GM18499 (cell line): ENCODE measurements around the gene OVOL3.
"Not testable (repeated sequence)": the region's sequence is repeated elsewhere in the genome, so short reads cannot be mapped to it uniquely, and the experiment has no call there.

ENCODE experiments used
- ATAC-seq: cut with Tn5 transposase; IDR thresholded peaks from one replicate; pipeline ENCODE4 v1.9.1; 2021; ENCODE audit warnings: moderate number of reproducible peaks; ENCODE audit not compliant: insufficient read depth, unreplicated experiment

The OVOL3 gene

DNA sequence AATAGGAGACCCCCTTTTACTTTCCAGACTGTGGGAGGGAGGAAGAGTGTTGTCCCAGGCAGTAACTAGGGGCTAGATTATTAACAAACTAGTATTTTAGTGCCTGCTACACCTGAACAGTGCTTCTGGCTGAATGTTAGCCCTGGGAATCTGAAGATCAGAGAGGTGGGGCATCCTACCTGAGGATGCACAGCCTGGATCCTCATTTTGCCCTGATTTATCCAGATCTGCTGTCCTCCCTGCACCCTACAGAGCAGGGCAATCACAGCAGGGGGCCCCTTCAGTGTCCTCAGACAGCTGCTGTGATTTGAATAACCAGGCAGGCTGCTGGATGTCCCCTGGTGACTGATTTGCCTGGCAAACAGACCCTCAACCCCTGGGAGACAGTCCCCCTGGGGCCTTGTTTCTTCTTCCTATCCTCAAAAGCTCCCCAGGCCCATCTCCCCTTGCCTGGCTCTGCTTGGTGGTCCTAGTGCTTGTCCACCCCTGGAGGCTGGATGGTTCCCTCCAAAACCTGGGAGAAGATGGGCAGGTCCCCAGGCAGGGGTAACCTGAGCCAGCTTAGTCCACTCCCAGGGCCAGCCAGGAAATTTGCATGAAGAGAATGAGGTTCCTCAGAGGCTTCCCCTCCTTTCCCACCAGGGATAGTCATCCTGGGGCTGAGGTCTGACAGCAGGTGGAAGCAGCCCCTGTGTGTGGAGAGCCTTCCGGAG, at the start of gene OVOL3:
TSS of gene OVOL3 (plus strand) at position 657 of the 713 bp plus-strand sequence. CDS start 60 bp downstream, outside the sequence.
- ATAC-seq, result no peak

DNA sequence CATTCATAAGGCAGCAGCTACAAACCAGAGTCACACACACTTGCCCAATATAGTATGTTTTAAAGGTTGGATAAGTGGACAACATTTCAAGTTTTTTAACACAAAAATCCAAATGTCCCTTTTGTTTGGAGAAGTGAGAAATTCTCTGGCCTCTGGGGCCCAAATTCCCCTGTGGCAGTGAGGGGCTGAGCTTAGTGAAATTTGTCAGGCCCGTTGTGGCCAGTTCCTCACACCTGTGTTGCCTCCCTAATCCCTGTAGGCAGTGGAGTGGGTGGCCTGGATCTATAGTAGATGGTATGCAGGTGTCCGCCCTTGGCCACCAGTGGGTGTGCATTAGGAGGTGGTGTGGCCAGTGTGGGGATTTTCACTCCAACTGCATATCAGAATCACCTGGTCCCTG, 49.6 kb upstream of the OVOL3 start:
- ATAC-seq, result no peak

DNA sequence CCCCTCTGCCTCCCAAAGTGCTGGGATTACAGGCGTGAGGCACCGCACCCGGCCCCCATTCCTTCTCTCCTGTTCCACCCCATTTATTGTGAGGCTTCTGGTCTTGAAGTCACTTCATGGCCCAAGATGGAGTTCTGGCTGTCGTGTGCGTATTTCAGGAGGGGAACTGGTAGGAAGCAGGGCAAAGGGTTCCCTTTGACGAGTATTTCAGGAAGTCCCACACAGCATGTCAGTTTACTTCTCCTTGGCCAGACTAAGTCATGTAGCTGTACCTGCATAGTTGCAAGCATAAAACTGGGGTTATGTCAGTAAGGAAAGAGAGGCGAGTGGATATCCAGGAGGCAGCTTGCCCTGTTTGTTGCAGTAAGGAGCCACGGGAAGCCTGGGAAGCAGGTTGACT, 46.1 kb upstream of the OVOL3 start:
- ATAC-seq, result no peak

DNA sequence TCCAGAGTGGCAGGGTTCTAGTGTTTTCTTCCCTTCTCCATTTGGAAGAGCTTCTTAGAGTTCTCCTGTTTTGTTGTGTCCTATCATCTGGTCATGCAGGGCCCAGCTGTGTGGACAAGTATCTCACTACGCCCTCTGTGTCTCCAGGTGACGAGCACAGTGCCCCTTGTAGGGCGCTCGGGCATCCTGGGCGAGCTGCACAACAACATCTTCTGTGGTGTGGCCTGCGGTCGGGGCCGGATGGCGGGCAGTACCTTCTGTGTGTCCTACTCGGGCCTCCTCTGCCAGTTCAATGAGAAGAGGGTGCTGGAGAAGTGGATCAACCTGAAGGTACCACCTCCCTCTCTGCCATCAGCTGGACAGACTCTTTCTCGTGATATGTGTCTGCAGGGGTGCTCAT, 43.3 kb upstream of the OVOL3 start:
- ATAC-seq, result no peak

DNA sequence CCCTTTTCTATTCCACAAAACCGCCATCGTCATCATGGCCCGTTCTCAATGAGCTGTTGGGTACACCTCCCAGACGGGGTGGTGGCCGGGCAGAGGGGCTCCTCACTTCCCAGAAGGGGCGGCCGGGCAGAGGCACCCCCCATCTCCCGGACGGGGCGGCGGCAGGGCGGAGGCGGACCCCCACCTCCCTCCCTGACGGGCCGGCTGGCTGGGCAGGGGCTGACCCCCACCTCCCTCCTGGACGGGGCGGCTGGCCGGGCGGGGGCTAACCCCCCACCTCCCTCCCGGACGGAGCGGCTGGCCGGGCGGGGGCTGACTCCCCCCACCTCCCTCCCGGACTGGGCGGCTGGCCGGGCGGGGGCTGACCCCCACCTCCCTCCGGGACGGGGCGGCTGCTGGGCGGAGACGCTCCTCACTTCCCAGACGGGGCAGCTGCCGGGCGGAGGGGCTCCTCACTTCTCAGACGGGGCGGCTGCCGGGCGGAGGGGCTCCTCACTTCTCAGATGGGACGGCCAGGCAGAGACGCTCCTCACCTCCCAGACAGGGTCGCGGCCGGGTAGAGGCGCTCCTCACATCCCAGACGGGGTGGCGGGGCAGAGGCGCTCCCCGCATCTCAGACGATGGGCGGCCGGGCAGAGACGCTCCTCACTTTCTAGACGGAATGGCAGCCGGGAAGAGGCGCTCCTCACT, 42.0 kb upstream of the OVOL3 start:
- ATAC-seq, result not testable (repeated sequence)

DNA sequence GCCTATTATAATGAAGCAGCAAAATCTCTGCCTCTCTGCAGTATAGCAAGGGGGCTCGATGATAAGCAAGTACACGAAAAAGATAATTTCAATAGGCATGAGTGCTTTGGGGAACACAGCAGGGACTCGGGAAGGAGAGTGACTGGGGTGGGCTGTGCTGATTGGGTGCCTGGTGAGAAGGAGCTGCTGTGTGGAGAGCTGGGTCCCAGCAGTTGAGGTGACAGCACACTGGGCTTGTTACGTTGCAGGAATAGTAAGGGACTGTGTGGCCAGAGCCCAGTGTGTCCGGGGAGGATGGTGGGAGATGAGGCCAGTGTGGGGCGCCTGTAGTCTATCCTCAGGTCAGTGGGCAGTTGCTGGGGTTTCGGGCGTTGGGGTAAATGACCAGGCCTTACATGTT, 38.9 kb upstream of the OVOL3 start:
- no peak for ATAC-seq

DNA sequence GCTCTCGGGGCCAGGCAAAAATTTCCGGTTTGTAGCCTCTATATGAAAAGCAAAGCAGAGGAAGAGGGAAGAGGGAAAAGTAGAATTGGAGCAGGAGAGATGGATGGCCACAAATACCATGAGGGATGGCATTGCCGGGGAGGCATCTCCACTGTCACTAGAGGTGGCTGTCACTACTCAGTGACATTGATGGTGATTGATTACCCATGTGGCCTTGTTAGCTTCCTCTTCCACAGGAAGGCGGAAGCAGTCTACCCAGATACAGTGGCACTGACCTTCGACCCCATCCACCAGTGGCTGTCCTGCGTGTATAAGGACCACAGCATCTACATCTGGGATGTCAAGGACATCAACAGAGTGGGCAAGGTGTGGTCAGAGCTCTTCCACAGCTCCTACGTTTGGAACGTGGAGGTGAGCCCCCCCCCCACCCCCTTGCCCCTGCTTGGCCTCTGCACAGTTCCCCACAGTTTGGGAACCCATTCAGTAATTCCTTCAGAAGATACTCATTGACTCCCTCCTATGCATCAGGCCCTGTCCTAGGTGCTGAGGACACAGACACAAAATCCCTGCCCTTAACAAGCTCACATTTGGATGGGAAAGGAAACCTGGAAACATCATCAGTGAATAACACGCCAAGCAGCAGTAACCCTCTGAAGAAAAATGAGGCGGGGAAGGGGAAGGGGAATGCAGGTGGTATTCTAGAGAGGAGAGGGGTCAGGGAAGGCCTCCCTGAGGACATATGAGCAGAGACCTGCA, 37.6 kb upstream of the OVOL3 start:
- ATAC-seq, result no peak

DNA sequence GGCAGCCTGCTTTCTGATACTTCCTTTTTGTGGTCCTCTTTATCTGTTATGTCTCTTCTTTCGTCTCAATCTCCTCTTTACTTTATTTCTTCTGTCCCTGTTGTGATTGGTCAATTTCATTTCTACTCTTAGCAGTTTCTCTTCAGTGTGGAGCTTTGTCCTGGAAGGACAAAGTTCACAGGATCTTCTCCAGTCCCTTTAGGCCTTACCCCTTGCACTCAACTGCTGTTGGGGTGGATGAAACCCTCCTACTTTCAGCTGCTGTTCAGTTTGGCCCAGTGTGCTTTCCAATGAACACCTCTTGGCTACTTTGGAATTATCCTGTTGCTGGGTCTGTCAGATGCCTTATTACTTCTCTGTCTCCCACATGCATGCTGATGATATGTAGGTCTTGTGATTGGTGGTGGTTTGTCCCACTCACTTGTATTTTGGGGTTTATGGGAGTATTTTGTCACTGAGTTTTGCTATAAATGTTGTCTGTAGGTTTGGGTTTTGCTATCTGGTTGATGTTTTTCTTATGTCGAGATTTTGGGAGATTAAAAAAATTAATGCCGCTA, 31.5 kb upstream of the OVOL3 start:
- ATAC-seq, result no peak

DNA sequence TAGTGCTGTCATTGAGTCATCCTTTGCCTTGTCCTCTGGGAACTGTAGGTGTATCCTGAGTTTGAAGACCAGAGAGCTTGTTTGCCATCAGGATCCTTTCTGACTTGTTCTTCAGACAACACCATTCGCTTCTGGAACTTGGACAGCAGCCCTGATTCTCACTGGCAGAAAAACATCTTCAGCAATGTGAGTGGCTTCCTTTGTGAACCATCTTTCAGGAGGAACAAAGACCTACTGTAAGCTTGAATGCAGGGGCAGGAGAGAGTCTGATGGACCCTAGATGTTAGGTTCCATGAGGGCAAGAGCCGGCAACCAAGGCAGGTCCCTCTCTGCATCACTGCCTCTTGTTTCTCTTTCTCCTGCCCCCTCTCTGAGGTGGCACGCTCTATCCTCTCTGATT, 29.6 kb upstream of the OVOL3 start:
- no peak for ATAC-seq

DNA sequence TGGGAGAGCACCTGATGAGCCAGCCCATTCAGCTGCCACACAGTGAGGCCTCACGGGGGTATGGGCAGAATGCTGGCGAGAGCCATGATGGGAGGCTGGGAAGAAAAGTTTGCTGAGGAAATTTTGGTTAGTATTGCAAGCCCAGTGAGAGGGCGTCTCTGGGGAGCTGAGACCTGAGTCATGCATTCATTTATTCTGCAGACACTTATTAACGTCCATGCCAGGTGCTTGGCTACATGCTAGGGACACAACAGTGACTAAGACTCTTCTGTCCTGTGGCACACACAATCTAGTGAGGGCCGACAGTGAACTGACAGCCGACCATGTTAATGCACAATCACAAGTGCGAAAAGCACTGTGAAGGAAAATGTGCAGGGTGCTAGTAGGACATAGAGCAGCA, 29.0 kb upstream of the OVOL3 start:
- ATAC-seq, result no peak

DNA sequence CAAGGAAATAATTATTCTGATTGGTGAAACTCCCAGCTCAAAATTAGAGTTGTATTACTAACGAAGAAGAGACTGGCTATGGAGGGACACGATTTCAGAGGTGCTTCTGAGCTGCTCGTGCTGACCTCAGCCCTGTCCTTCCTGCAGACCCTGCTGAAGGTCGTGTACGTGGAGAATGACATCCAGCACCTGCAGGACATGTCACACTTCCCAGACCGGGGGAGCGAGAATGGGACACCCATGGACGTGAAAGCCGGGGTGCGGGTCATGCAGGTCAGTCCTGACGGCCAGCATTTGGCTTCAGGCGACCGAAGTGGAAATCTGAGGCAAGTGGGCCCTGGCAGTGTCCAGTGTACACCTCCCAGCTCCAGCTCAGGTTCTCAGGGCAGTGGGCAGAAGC, 28.0 kb upstream of the OVOL3 start:
- no peak for ATAC-seq

DNA sequence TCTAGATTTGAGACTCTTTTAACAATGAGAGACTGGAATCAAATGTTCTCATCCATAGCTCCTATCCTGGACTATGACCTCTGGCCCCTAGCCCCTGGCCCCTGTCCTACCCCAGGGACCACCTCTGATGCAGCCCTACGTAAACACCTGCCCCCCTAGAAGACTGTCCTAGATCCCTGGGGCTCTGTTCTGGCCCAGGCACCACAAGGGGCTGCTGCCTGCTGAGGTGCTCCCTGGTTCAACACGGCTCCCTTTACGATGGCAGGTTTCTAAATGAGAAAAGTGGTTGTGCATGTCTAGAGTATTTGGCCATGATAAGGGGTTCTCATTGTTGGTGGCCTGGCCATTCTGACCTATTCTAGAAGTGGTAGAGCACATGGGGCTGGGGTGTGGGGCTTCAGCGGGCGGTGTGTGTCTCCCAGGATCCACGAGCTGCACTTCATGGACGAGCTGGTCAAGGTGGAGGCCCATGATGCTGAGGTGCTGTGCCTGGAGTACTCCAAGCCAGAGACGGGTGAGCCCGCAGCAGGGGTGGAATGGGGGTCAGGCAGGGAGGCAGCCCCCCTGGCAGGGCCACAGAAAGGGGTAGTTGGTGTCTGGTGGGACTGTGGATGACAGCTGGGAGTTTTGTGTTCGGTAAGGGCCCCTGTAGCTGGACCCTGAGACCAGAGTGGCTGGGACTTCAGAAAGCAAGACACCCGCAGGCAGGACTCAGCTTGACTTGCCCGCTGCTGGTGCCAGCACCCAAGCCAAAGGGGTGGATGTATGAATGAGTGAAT, 26.5 kb upstream of the OVOL3 start:
- no peak for ATAC-seq

DNA sequence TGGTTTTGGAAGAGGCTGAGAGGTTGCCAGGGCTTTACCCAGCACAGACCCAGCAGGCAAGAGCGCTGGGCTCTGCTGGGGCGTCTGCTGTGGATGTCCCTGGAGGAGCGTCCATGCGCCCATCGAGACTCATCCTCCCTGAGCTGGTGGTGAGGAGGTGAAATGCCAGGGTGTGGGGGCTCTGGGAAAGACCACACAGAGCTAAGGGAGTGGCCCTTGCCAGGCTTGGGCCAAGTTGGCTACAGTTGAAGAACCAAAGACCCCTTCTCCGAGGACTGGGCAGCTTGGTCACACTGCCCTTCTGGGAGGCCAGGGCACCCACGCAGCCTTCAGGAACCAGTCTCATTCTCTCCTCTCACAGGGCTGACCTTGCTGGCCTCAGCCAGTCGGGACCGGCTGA, 24.6 kb upstream of the OVOL3 start:
- no peak for ATAC-seq

DNA sequence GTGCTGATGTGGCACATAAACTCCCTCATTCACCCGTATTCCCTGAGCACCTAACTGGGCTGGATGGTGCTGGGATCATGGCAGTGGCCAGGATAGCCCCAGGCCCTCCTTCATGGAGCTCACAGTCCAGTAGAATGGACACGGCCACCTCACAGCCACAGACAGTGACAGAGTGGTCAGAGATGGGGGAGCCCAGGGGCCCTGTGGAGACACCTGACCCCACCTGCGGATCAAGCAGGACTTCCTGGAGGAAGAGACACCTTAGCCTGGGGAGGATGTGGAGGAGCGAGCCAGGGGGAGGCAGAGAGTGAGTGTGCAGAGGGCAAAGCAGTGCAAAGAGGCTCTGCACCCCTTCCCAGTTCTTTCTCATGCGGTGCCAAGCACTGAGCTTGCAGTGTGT, 21.1 kb upstream of the OVOL3 start:
- ATAC-seq, result no peak

DNA sequence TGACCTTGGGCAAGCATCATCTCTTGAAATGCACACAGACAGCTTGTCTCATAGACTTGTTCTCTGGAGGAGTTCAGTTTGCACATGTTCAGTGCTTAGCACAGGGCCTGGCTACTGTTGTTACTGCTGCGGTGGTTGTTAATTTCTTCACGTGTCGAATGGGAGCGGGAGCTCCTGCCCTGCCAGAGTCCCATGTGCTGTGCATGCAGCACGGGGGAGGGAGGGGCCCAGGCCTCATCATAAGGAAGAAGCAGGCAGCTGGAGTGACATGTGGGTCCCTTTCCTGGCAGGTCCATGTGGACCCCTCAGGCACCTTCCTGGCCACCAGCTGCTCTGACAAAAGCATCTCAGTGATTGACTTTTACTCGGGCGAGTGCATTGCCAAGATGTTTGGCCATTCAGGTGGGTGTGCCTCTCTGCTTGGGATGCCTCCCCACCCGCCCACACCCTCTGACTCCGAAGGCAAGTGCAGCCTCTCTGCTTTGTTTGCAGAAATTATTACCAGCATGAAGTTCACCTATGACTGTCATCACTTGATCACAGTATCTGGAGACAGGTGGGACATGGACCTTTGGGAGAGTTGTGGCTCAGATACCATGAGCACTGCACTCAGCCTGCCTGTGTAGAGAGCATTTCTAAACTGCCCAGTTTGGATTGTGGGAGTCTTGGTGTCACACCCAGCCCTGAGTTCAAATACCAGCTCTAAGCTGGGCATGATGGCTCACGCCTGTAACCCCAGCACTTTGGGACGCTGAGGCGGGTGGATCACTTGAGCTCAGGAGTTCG, 19.8 kb upstream of the OVOL3 start:
- no peak for ATAC-seq

DNA sequence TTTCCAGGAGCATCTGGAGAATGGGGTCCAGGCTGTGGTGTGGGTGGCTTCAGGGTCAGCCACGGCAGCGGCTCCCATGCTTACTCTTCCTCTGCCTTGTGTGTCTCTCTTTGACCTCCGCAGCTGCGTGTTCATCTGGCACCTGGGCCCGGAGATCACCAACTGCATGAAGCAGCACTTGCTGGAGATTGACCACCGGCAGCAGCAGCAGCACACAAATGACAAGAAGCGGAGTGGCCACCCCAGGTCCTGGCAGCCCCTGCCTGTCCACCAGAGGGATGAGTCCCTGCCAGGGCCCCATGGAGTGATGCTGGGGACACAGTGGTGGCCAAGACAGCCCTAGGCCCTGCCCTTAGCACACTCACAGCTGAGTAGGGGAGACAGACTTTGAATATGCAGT, 18.4 kb upstream of the OVOL3 start:
- no peak for ATAC-seq

DNA sequence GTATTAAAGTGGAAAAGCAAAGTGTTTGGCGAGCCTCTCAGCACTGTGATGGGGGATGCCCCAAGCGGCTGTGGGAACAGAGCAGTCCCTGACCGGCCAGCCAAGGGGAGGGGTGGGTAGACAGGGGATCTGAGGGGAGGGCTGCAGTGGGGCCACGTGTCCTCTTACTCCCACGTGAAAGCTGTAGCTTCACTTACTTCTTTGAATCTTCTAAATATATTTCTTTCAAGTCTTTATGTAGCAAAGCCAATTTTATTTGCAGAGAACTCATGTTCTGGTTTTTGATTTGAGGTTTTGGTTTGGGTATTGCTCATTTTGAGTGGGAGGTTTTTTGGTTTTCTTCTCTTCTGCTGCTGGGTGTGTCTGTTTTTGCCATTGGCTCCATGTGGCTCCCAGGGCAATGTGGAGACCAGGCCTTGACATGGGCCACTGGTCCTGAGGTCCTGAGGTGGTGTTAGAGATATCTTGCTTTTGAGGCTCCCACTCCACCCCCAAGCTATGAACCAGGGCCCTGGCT, 17.7 kb upstream of the OVOL3 start:
- no peak for ATAC-seq

DNA sequence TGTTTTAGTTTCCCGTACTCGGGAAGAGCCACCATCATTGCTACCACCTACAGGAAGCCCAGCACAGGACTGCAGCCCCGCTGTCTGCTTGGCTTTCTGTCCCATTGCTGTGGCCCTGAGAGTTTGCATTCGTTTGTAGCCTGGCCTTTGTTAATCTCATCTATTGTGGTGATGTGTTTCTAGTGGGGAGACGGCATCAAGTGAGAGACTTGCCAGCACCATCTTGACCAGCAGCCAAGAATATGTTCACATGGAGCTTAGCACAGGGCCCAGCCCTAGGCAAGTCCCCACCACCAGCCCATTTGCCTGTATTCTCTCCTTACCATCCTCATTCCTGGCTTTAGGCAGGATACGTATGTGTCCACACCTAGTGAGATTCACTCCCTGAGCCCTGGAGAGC, 17.3 kb upstream of the OVOL3 start:
- no peak for ATAC-seq

DNA sequence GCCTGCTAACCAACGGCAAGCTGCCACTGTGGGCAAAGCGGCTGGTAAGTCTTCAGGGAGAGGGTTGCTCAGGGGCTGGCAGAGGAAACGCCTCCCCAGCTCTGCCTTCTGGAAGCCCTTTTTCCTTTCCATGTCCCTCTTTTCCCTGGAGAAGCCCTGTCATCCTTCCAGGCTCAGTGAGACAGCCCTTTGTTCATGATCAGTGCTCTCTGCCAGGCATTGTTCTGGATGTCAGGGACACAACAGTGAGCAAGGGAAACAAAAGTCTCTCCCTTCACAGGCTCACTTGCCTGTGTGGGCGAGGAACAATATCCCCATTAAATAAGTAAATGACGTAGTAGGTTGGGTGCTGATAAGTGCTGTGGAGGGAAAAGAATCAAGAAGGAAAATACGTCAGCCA, 13.9 kb upstream of the OVOL3 start:
- no peak for ATAC-seq
